ENCODE measurements around the gene ETV2.

Gene ETV2

GRCh38 chr19:35663981-35664380, 22.4 kb downstream of the ETV2 start:
- no peak for TF ChIP-seq CTCF (conservative IDR thresholded peaks at IDR 0.05; ENCODE audit: low read length)
- no peak overlapping the region for H3K4me3 ChIP-seq (ENCODE audit: low read length)

GRCh38 chr19:35665157-35665556, 23.6 kb downstream of the ETV2 start:
- no peak overlapping the region for H3K4me3 ChIP-seq (ENCODE audit: low read length)
- no peak for TF ChIP-seq CTCF (conservative IDR thresholded peaks at IDR 0.05; ENCODE audit: low read length)
- DNase-seq (ENCODE audit: low read depth), result no peak

More at GRCh38 chr19:35663981-35664380, 22.4 kb downstream of the ETV2 start:
- DNase-seq (ENCODE audit: low read depth), result no peak

- DNase-seq (ENCODE audit: low read depth), result no peak
- TF ChIP-seq CTCF (conservative IDR thresholded peaks at IDR 0.05; ENCODE audit: low read length), result no peak
- no peak overlapping the region for H3K4me3 ChIP-seq (ENCODE audit: low read length)
Measured at GRCh38 chr19:35665604-35666003, 24.1 kb downstream of the ETV2 start.

GRCh38 chr19:35666251-35666913, 24.8 kb downstream of the ETV2 start, which contains the start of gene UPK1A:
TSS of gene UPK1A (plus strand) at chr19:35666517. CDS start at chr19:35666813, 296 bp downstream.
- DNase-seq (ENCODE audit: low read depth), result no peak
- no peak for TF ChIP-seq CTCF (conservative IDR thresholded peaks at IDR 0.05; ENCODE audit: low read length)
- H3K4me3 ChIP-seq (ENCODE audit: low read length), result no peak within 1 kb of the TSS

GRCh38 chr19:35669566-35669965, 28.0 kb downstream of the ETV2 start:
- no peak for TF ChIP-seq CTCF (conservative IDR thresholded peaks at IDR 0.05; ENCODE audit: low read length)
- DNase-seq (ENCODE audit: low read depth), result no peak
- no peak overlapping the region for H3K4me3 ChIP-seq (ENCODE audit: low read length)

- no peak for TF ChIP-seq CTCF (conservative IDR thresholded peaks at IDR 0.05; ENCODE audit: low read length)
- H3K4me3 ChIP-seq (ENCODE audit: low read length), result no peak overlapping the region
- DNase-seq (ENCODE audit: low read depth), result no peak
Measured at GRCh38 chr19:35669974-35670373, 28.4 kb downstream of the ETV2 start.

GRCh38 chr19:35670686-35671085, 29.1 kb downstream of the ETV2 start:
- no peak for TF ChIP-seq CTCF (conservative IDR thresholded peaks at IDR 0.05; ENCODE audit: low read length)
- H3K4me3 ChIP-seq (ENCODE audit: low read length), result no peak overlapping the region
- DNase-seq (ENCODE audit: low read depth), result no peak
